GM19372 (cell line): ENCODE measurements around the gene STX16.
A peak's percentile ranks its signal among the peaks of the same experiment; 100 is the strongest.

Experiments used
- ATAC-seq: cut with Tn5 transposase; IDR thresholded peaks from one replicate; pipeline ENCODE4 v1.9.1; 2021; ENCODE audit warnings: mild to moderate bottlenecking, low read depth, moderate library complexity; ENCODE audit not compliant: unreplicated experiment

The STX16 gene

GRCh38 chr20:58669287-58670006, 18.4 kb downstream of the STX16 start:
- no peak for ATAC-seq

DNA sequence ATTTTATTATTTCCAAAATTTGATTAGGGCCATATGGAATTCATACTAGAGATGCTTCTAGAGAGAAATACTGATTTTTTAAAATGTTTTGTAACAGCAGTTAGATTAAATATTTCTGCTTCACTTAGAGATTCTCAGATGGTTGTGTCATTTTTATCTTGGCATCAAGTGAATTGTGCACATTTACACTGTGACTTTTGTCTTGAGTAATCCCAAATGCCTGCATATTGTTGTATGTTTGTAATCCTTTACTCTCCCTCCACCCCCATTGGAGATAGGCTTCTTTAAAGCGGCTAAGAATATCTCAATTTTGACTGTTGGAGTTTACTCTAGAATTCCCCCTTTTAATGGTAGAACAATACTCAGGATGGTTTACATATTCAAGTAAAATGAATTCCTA, 19.0 kb downstream of the STX16 start:
- ATAC-seq = no peak

- no peak for ATAC-seq
Measured at GRCh38 chr20:58670659-58671058, 19.6 kb downstream of the STX16 start.

DNA sequence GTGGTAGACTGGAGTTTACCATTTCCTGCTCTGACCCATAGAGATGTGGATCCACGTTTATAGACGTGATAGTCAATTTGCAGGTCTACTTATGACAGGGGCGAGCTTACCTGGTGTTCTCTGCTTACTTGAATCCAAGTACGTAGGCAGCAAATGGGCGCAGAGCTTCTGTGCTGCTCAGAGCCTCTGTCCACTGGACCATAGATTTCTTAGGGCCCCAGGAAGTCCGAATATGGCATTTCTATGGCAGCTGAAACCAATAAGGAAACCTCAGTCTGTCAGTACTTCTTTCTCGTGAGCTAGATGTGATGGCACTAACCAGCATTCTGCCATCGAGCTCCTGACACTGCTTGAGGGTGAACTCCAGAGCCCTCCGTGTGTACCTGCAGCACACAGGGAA, 22.0 kb downstream of the STX16 start:
- ATAC-seq = no peak

- ATAC-seq = no peak
Measured at GRCh38 chr20:58675146-58675584, 24.1 kb downstream of the STX16 start.

- ATAC-seq = no peak
Measured at GRCh38 chr20:58675641-58676040, 24.6 kb downstream of the STX16 start.

GRCh38 chr20:58676161-58676560, 25.1 kb downstream of the STX16 start:
- no peak for ATAC-seq

DNA sequence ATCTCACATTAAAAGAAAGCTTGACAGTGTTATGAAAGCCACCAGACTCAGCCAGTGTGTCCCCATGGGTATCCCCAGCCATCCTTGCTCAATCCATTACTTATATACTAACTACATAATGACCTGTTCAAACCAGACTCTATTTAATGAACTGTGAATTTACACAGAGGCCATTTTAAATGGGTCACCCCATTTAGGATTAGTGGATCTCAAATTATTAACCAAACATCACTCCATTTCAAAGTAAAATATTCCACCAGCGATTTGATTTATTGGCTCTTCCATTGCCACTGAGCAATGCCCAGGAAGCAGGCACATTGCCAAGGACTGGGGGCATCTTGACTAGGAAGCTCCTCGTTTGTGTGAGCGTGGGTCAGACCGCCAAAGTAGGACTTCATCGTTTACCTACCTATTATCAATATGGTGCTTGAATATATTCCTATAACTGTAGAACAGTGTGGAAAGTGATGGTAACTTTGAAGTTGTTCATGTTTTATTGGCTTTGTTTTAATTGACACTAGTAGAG, 26.1 kb downstream of the STX16 start:
- ATAC-seq = no peak

GRCh38 chr20:58677808-58678207, 26.7 kb downstream of the STX16 start:
- no peak for ATAC-seq

DNA sequence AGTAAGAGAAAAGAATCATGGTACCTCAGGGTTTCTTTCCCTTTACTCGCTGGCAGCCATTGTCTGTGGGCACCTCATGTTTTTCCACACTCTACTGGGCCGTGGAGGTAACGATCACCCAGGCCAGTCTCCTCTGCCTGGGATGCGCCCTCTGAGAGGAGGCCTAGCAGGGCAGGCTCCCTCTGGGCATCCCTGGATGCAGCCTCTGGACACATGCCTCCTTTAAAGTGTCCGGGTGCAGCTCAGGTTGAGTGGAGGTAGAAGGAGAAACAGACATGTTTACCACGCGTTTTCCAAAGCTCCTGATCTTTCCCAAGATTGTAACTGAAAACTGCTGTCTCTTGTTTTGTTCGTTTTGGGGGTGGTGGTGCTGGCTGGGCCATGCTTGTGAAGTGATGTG, 27.7 kb downstream of the STX16 start:
- no peak for ATAC-seq

GRCh38 chr20:58682656-58683531, 31.8 kb downstream of the STX16 start:
- ATAC-seq = no peak

DNA sequence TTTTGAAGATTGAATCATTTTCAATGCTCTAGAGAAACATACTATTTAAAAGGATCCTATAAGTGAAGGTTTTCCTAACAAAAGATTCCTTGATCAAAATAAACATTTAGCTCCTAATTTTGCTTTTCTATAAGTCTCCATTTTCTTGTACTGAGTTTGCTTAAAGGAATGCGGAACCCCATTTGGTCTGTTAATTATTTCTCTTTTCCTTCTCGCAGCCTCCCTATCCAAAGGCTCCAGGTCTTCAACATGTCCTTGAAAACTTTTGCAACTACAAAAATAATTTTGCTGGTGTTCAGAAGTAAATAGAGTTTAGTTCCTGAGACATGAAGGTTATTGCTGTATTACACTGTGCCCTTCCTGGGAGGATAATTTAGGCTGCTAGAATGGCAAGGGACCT, 33.2 kb downstream of the STX16 start:
- ATAC-seq = no peak

- no peak for ATAC-seq
Measured at GRCh38 chr20:58685988-58686387, 34.9 kb downstream of the STX16 start.

- ATAC-seq = no peak
Measured at GRCh38 chr20:58688414-58688813, 37.3 kb downstream of the STX16 start.

DNA sequence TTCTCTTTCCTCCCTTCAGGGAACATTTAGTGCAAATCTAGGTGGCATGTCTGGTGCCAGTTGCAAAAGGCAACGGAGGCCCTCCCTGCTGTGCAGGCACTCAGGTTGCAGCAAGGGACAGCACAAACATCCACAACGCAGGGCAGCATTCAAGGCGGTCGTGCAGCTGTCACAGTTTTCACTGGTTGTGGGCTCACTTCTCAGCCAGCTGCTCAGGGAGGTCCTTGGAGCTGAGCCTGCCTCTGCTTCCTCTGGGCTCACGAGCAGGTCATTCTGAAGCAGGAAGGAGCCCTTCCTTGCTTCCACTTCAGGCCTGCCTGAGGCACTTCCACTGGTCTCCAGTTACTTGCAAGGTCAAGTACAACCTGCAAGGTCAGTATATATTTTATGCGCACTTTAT, 37.8 kb downstream of the STX16 start:
- ATAC-seq = no peak

DNA sequence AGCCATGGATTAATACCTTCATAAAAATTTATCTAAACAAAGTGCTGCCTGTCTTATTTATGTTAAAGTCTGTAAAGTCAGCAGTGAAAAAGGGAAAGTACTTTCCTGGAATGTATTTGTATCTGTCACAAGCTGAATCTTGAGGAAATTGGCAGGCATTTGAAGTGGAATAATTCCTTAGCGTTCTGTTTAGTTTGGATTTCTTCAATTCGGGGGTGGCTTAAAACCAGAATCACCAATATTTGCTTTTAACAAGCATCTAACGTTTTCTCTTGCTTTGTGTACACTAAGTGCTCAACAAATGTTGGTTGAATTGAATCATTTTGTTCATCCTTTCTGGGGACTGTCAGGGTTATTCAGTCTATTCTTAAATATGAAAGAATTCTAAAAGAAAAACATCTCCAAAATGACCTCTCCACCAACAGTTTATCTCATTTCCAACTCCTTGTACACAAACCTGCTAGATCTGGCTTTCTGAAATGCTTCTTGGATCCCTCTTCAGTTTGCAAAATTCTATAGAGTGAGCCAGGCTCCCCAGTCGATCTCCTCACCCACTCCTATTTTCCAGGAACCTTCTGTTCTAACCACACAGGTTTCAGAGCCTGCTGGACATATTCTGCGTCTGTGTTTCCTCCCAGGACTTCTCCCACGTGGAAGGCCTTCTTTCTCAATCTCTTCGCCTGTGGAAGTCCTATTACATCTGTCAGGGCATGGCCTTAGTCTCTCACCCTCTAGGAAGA, 39.5 kb downstream of the STX16 start:
- ATAC-seq = no peak

- no peak for ATAC-seq
Measured at GRCh38 chr20:58691773-58692578, 40.9 kb downstream of the STX16 start.

GRCh38 chr20:58692579-58693225, 41.6 kb downstream of the STX16 start, which contains the start of gene NPEPL1:
TSS of gene NPEPL1 (plus strand) at chr20:58692800. CDS start at chr20:58692901, 101 bp downstream.
- peak; percentile 87 for ATAC-seq

GRCh38 chr20:58693226-58694006, 42.3 kb downstream of the STX16 start:
- no peak for ATAC-seq
